T-cell (primary cell): Measurements from ENCODE around the gene PRKAG1. TPM values are rescaled to one million over a fixed set of nuclear protein-coding genes. Genes with fewer than 3 reads are reported as not detected.
A peak's percentile ranks its signal among the peaks of the same experiment; 100 is the strongest.

ENCODE experiments used
- ATAC-seq, 4 experiments: fragments of 200-7000 bp in 3 of 4; fragments of 150-1000 bp in 1 of 4; cut with Tn5 transposase; replicated peaks in 1 of 4; 1 replicate in 3 of 4; 2 replicates in 1 of 4; pipeline ENCODE4 v1.10.0; 2021; ENCODE audit warnings: moderate library complexity in 3 of 4, mild to moderate bottlenecking in 2 of 4, moderate number of reproducible peaks in 1 of 4
- CTCF ChIA-PET, 2 donors: fragments of 300-600 bp; sonication (Branson Sonifier 250); formaldehyde crosslinking; loops; one replicate each; lab custom pipeline; 2022; ENCODE audit warnings: antibody characterized with exemption in 2 of 2; lab: Charles Lee
- POLR2A ChIA-PET, 2 donors: fragments of 300-600 bp; sonication (Branson Sonifier 250); formaldehyde crosslinking; loops; one replicate each; lab custom pipeline; 2022; ENCODE audit warnings: antibody characterized with exemption in 2 of 2; lab: Charles Lee
- DNase-seq, 35 experiments: peaks; one replicate each; pipeline versions ENCODE4 v3.0.0 to v3.0.0-alpha.2; 2013 to 2023
- H3K27ac ChIP-seq: one replicate; pipeline ENCODE4 v1.5.1; 2013; ENCODE audit warnings: low read length
- H3K27me3 ChIP-seq, 2 experiments: replicated peaks in 1 of 2; 1 replicate in 1 of 2; 2 replicates in 1 of 2; pipeline versions ENCODE4 v1.6.1 to v1.7.0; 2013; ENCODE audit warnings: low read length in 1 of 2, mixed read lengths in 1 of 2; ENCODE audit not compliant: control insufficient read depth in 2 of 2, insufficient read depth in 2 of 2; ENCODE audit errors: extremely low read depth in 1 of 2
- H3K36me3 ChIP-seq, 2 donors: 1 replicate in 1 of 2; 2 replicates in 1 of 2; pipeline versions ENCODE4 v1.6.1 to v1.7.0; 2013; ENCODE audit warnings: low read length in 1 of 2; ENCODE audit not compliant: control insufficient read depth in 2 of 2, insufficient read depth in 1 of 2; ENCODE audit errors: extremely low read depth in 1 of 2
- H3K4me1 ChIP-seq, 2 experiments: 1 replicate in 1 of 2; 2 replicates in 1 of 2; pipeline versions ENCODE4 v1.6.1 to v1.7.0; 2013; ENCODE audit warnings: low read length in 2 of 2, mixed read lengths in 1 of 2; ENCODE audit not compliant: insufficient read depth in 2 of 2, control insufficient read depth in 1 of 2; ENCODE audit errors: extremely low read depth in 1 of 2
- H3K4me3 ChIP-seq, 2 donors: 1 replicate in 1 of 2; 2 replicates in 1 of 2; pipeline versions ENCODE4 v1.5.1 to v1.7.0; 2013; ENCODE audit warnings: mild to moderate bottlenecking in 2 of 2, low read length in 1 of 2, moderate library complexity in 1 of 2; ENCODE audit not compliant: control insufficient read depth in 1 of 2; ENCODE audit errors: extremely low read depth in 1 of 2
- H3K9me3 ChIP-seq: 2 replicates; pipeline ENCODE4 v1.7.0; 2013
- H3K27ac Mint-ChIP-seq, 2 donors: one replicate each; pipeline ENCODE4 v1.8.0; 2020 to 2021; ENCODE audit warnings: mild to moderate bottlenecking in 2 of 2, mixed read lengths in 2 of 2
- H3K27me3 Mint-ChIP-seq, 2 donors: one replicate each; pipeline ENCODE4 v1.8.0; 2021 to 2022; ENCODE audit warnings: mixed read lengths in 2 of 2
- H3K36me3 Mint-ChIP-seq: one replicate; pipeline ENCODE4 v1.8.0; 2021; ENCODE audit warnings: mixed read lengths
- H3K4me1 Mint-ChIP-seq, 3 donors: one replicate each; pipeline ENCODE4 v1.8.0; 2020 to 2022; ENCODE audit warnings: mixed read lengths in 3 of 3, mild to moderate bottlenecking in 1 of 3
- H3K4me3 Mint-ChIP-seq, 3 donors: one replicate each; pipeline ENCODE4 v1.8.0; 2020 to 2022; ENCODE audit warnings: mild to moderate bottlenecking in 3 of 3, mixed read lengths in 3 of 3, moderate library complexity in 3 of 3
- H3K9me3 Mint-ChIP-seq, 3 donors: one replicate each; pipeline ENCODE4 v1.8.0; 2020 to 2022; ENCODE audit warnings: mixed read lengths in 3 of 3
- WGBS: methylation state at CpG from one replicate; pipeline ENCODE4 v1.1.5; 2013; ENCODE audit warnings: missing lambda C conversion rate; ENCODE audit not compliant: insufficient coverage; 5-methylcytosine and 5-hydroxymethylcytosine counted together
- total RNA-seq, 35 experiments: library from RNA in 6 of 35; stranded (reverse) in 6 of 35; fragments of 120-200 nt in 1 of 35; gene quantifications; one replicate each; pipeline versions ENCODE4 v1.2.1 to v1.2.4 and lab custom pipeline; 2013 to 2026

PRKAG1 gene
- total RNA-seq, 5 donors from 2014 or later (not counting 1 experiment from before 2014, with no cell fraction given): 42.5 to 54.6 (median 48.3) TPM

DNA sequence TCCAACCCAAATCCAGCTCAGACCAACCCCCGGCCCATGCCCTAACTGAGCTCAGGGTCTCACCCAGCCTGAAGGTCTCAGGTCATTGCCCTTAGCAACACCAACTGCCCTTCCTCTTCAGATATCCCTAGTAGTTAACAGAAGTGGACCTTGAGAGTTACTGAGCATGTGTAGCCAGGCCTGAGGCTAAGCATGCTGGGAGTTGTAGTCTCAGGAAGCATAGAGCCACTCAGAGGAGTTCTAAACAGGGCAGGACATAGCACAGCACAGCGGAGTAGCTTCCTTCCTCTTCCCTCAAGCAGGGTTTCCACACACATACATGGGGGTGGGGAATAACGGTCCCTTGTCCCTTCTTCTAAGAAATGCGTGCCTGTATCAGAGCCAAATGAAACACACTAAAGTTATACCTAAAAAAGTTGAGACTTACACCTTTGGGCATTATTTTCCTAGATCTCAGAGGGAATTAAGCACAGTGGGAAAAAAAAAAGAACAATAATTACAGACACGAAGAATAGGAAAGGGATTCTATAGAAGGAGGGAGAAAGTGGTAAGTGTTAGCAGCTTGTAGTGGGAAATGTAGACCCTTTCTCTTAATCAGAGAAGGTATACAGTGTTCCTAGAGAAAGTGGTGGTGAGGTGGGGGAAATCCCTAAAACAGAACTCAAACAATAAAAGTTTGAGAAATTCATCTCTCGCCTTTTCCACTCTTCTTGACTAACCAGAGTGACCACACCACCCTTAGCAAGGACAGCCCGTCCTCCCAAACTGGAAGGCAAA lies 37.6 kb upstream of the PRKAG1 start:
- 14% methylated on average over 1 of the region's 7 CpGs for WGBS
- ChIA-PET CTCF (interaction anchor here in 1 of 2 donors (1.0 to 1.9 kb wide), 4 partner anchors 9 to 33 kb away, joined by 3 to 6 read pairs (median 4); no protein-coding TSS in a partner anchor), POLR2A (no interaction called here)
- H3K9me3 Mint-ChIP-seq: no peaks in the 10 kb centered on the region
- ATAC-seq: peak; percentile 59 to 77 (median 62)
- Histone ChIP-seq H3K4me1 (peaks cover 40 to 61% of the 10 kb centered on the region in 2 experiments), H3K4me3 (peak overlapping the region; percentile 5), H3K27me3 (peaks cover 0 to 2% of the 10 kb centered on the region in 2 experiments), H3K9me3 (no peaks in the 10 kb centered on the region), H3K36me3 (peaks cover 27 to 40% of the 10 kb centered on the region in 2 donors), H3K27ac (peak overlapping the region; percentile 7)
- DNase-seq: peak in 33 of 35 experiments; percentile 28 to 79 (median 49)
- H3K36me3 Mint-ChIP-seq: peaks cover 39% of the 10 kb centered on the region
- H3K4me1 Mint-ChIP-seq: peaks cover 50 to 71% (median 62%) of the 10 kb centered on the region in 3 donors
- no peaks in the 10 kb centered on the region for H3K27me3 Mint-ChIP-seq
- H3K4me3 Mint-ChIP-seq: peak overlapping the region; percentile 90 to 94 (median 94)
- peak overlapping the region; percentile 84 to 90 for H3K27ac Mint-ChIP-seq

GRCh38 chr12:49055092-49055491 lies 36.5 kb upstream of the PRKAG1 start:
- Mint-ChIP-seq H3K4me1 (peaks cover 47 to 66% (median 65%) of the 10 kb centered on the region in 3 donors), H3K27ac (peak overlapping the region in 1 of 2 donors; percentile 17), H3K27me3 (no peaks in the 10 kb centered on the region), H3K4me3 (peak overlapping the region in 1 of 3 donors; percentile 17), H3K9me3 (no peaks in the 10 kb centered on the region), H3K36me3 (peaks cover 46% of the 10 kb centered on the region)
- ATAC-seq (no peak), DNase-seq (no peak)
- 100% methylated on average over 3 of the region's 4 CpGs for WGBS
- no peak overlapping the region for H3K4me3 ChIP-seq
- POLR2A ChIA-PET: no interaction called here
- no peak overlapping the region for H3K27ac ChIP-seq
- CTCF ChIA-PET: interaction anchor here in 1 of 2 donors (1.0 to 1.9 kb wide), 3 partner anchors 12 to 34 kb away, joined by 3 to 6 read pairs (median 5); no protein-coding TSS in a partner anchor
- peaks cover 37 to 60% of the 10 kb centered on the region in 2 experiments for H3K4me1 ChIP-seq
- H3K9me3 ChIP-seq: no peaks in the 10 kb centered on the region
- H3K36me3 ChIP-seq: peaks cover 31 to 51% of the 10 kb centered on the region in 2 donors
- no peaks in the 10 kb centered on the region for H3K27me3 ChIP-seq

- WGBS: 99% methylated on average over 10 of the region's 10 CpGs
- ATAC-seq: no peak
- H3K36me3 Mint-ChIP-seq: peaks cover 46% of the 10 kb centered on the region
Observed at GRCh38 chr12:49054524-49054923, 35.9 kb upstream of the PRKAG1 start.

GRCh38 chr12:49054096-49054495 lies 35.5 kb upstream of the PRKAG1 start:
- Histone ChIP-seq H3K36me3 (peaks cover 36 to 61% of the 10 kb centered on the region in 2 donors), H3K9me3 (no peaks in the 10 kb centered on the region), H3K27me3 (no peaks in the 10 kb centered on the region), H3K4me1 (peaks cover 37 to 54% of the 10 kb centered on the region in 2 experiments), H3K4me3 (no peak overlapping the region), H3K27ac (no peak overlapping the region)
- ChIA-PET POLR2A (no interaction called here), CTCF (interaction anchor here in 1 of 2 donors (1.9 kb wide), 1 partner anchor 11 kb away, joined by 5 read pairs; no protein-coding TSS in a partner anchor)
- H3K9me3 Mint-ChIP-seq: no peaks in the 10 kb centered on the region
- H3K27ac Mint-ChIP-seq: peak overlapping the region in 1 of 2 donors; percentile 11
- H3K4me1 Mint-ChIP-seq: peaks cover 47 to 62% (median 60%) of the 10 kb centered on the region in 3 donors
- H3K36me3 Mint-ChIP-seq: peaks cover 46% of the 10 kb centered on the region
- DNase-seq (no peak), ATAC-seq (no peak)
- 100% methylated on average over 1 of the region's 5 CpGs for WGBS
- no peak overlapping the region for H3K4me3 Mint-ChIP-seq
- H3K27me3 Mint-ChIP-seq: no peaks in the 10 kb centered on the region

More at GRCh38 chr12:49054524-49054923, 35.9 kb upstream of the PRKAG1 start:
- H3K27ac Mint-ChIP-seq: peak overlapping the region in 1 of 2 donors; percentile 17
- Histone ChIP-seq H3K27ac (no peak overlapping the region), H3K4me3 (no peak overlapping the region), H3K9me3 (no peaks in the 10 kb centered on the region), H3K4me1 (peaks cover 37 to 59% of the 10 kb centered on the region in 2 experiments), H3K27me3 (no peaks in the 10 kb centered on the region), H3K36me3 (peaks cover 35 to 57% of the 10 kb centered on the region in 2 donors)
- H3K4me3 Mint-ChIP-seq: peak overlapping the region in 1 of 3 donors; percentile 17
- DNase-seq: no peak
- H3K27me3 Mint-ChIP-seq: no peaks in the 10 kb centered on the region
- CTCF ChIA-PET: interaction anchor here in 1 of 2 donors (1.4 to 1.9 kb wide), 2 partner anchors 11 to 32 kb away, joined by 5 to 6 read pairs; no protein-coding TSS in a partner anchor
- H3K4me1 Mint-ChIP-seq: peaks cover 47 to 66% (median 65%) of the 10 kb centered on the region in 3 donors
- no peaks in the 10 kb centered on the region for H3K9me3 Mint-ChIP-seq
- POLR2A ChIA-PET: no interaction called here

DNA sequence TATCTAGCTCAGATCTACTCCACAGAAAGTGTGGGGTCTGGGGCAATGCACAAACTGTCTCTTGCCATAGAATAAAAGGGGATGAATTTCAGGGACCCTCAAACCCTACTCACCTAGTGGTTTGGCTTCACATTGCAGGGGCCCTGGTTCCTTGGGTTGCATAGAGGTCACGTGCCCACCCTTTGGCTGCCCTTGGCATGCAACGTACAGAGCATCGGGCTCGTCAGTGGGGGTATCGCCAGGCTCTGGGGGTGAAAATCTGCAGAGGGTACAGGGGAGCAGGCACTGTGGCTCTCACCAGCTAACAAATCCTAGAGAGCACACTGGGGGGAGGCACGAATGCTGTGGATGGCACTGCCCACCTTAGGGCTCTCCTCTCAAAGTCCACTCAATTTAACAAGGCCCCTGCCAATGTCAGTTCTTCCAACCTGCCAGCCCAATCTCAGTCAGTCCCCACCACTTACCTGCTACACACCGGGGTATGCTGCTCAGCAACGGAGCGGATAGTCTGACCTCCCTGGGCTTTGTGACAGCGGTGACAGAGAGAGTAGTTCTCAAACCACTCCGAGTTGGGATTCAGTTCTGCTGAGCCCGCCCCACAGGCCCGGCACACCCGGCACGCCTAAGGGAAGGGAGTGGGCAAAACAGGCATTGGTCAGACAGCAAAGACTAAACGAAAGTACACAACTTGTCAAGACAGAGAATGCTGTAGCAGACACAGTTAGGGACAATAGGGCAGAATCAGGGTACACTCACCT lies 34.1 kb upstream of the PRKAG1 start:
- H3K27me3 Mint-ChIP-seq: no peaks in the 10 kb centered on the region
- peaks cover 33 to 48% (median 46%) of the 10 kb centered on the region in 3 donors for H3K4me1 Mint-ChIP-seq
- no peaks in the 10 kb centered on the region for H3K9me3 ChIP-seq
- no peak overlapping the region for H3K4me3 Mint-ChIP-seq
- WGBS: 96% methylated on average over 15 of the region's 16 CpGs
- ATAC-seq (no peak), DNase-seq (no peak)
- H3K36me3 ChIP-seq: peaks cover 36 to 76% of the 10 kb centered on the region in 2 donors
- no peak overlapping the region for H3K4me3 ChIP-seq
- no peaks in the 10 kb centered on the region for H3K9me3 Mint-ChIP-seq
- peaks cover 22 to 40% of the 10 kb centered on the region in 2 experiments for H3K4me1 ChIP-seq
- ChIA-PET CTCF (no interaction called here), POLR2A (no interaction called here)
- H3K27ac ChIP-seq: no peak overlapping the region
- H3K27ac Mint-ChIP-seq: no peak overlapping the region
- no peaks in the 10 kb centered on the region for H3K27me3 ChIP-seq
- H3K36me3 Mint-ChIP-seq: peaks cover 60% of the 10 kb centered on the region
